ENCODE measurements around the gene FARP2. TPM values are rescaled to one million over a fixed set of nuclear protein-coding genes. Genes with fewer than 3 reads are reported as not detected.

FARP2 gene
- total and polyA plus RNA-seq, 2 of the 4 experiments (the other 2 are of a cell fraction), result 17.1 to 30.8 TPM

GRCh38 chr2:241503776-241504392, 147.8 kb downstream of the FARP2 start:
- DNase-seq (no peak), ATAC-seq (ENCODE audit: low read depth) (no peak)
- in situ Hi-C loops (cut with MboI; ENCODE audit: low sequenced_read_pairs), result no loop called here
- H3K9ac ChIP-seq (ENCODE audit: low read depth, low read length), result no peak overlapping the region
- H3K56ac ChIP-seq (ENCODE audit: extremely low read depth, insufficient read depth, low read length), result no peak overlapping the region
- no peak overlapping the region for H2AFZ ChIP-seq (replicated peaks; ENCODE audit: low read length, poor library complexity)
- peaks cover 20 to 83% of the 10 kb centered on the region in 2 experiments for H3K79me1 ChIP-seq (ENCODE audit: low read depth in 1 of 2, low read length in 2 of 2)
- H3K27ac ChIP-seq (ENCODE audit: insufficient read depth, low read length), result no peak overlapping the region
- H3K4me1 ChIP-seq (ENCODE audit: control insufficient read depth, insufficient read depth, low read length), result peaks cover 11% of the 10 kb centered on the region
- H2BK20ac ChIP-seq (ENCODE audit: low read depth, low read length), result no peak overlapping the region
- no peak overlapping the region for H4K5ac ChIP-seq (ENCODE audit: low read depth, low read length)
- 72% methylated on average over 6 of the region's 12 CpGs; no CpG with 5 or more reads in 1 of the 2 experiments for WGBS, 2 experiments (ENCODE audit: extremely low coverage in 2 of 2, insufficient read length in 1 of 2)
- no peak overlapping the region for H3K14ac ChIP-seq (replicated peaks; ENCODE audit: low read depth, low read length)
- no peak overlapping the region for H4K8ac ChIP-seq (ENCODE audit: low read depth in 2 of 2, low read length in 2 of 2)
- H3K9me3 ChIP-seq (ENCODE audit: control insufficient read depth, insufficient read depth, low read length), result no peaks in the 10 kb centered on the region
- no peak overlapping the region for H2BK5ac ChIP-seq (ENCODE audit: low read depth, low read length, poor library complexity, severe bottlenecking)
- H3K9me1 ChIP-seq (ENCODE audit: insufficient read depth, low read length), result peaks cover 26% of the 10 kb centered on the region
- no peak overlapping the region for H3K18ac ChIP-seq (ENCODE audit: low read depth, low read length)
- H3K23ac ChIP-seq (ENCODE audit: low read depth, low read length), result no peak overlapping the region
- intact Hi-C loops (cut with micrococcal nuclease), result no loop called here
- H3K36me3 ChIP-seq (ENCODE audit: control insufficient read depth, insufficient read depth, low read length), result peaks cover 27% of the 10 kb centered on the region
- H4K20me1 ChIP-seq (ENCODE audit: insufficient read depth, low read length), result peaks cover 73% of the 10 kb centered on the region
- no peak overlapping the region for H2BK120ac ChIP-seq (ENCODE audit: low read depth, low read length)
- dilution Hi-C loops (cut with HindIII; ENCODE audit: low sequenced_read_pairs, unreplicated experiment), result no loop called here
- no peaks in the 10 kb centered on the region for H3K27me3 ChIP-seq (ENCODE audit: control insufficient read depth, insufficient read depth, low read length)
- H2BK15ac ChIP-seq (ENCODE audit: low read depth, low read length), result no peak overlapping the region
- ChIA-PET POLR2A (ENCODE audit: unreplicated experiment) (interaction anchor here (0.5 to 0.6 kb wide), 2 partner anchors 9 to 150 kb away, joined by 5 to 23 read pairs; no protein-coding TSS in a partner anchor), CTCF (interaction anchor here (0.8 kb wide), 1 partner anchor 95 kb away, joined by 3 read pairs; no protein-coding TSS in a partner anchor)
- H3K4me2 ChIP-seq (ENCODE audit: low read depth, low read length), result no peak overlapping the region
- no TSS peak for BruUV-seq (replicated peaks)
- no peak overlapping the region for H3K4me3 ChIP-seq (ENCODE audit: insufficient read depth, low read depth, low read length)
- TF ChIP-seq MAZ (IDR thresholded peaks at IDR 0.05; ENCODE audit: borderline replicate concordance, low read depth, low read length) (no peak), MXI1 (IDR thresholded peaks at IDR 0.05; ENCODE audit: borderline replicate concordance, low read depth, low read length) (no peak), MAFK (IDR thresholded peaks at IDR 0.05; ENCODE audit: low read depth, low read length) (no peak), CTCF (conservative IDR thresholded peaks at IDR 0.05; ENCODE audit: low read depth, low read length) (no peak), CEBPB (IDR thresholded peaks at IDR 0.05; ENCODE audit: low read depth, low read length) (no peak), USF2 (IDR thresholded peaks at IDR 0.05; ENCODE audit: low read depth, low read length) (no peak)
- H3K4ac ChIP-seq (ENCODE audit: low read depth, low read length), result no peak overlapping the region
- H2AK5ac ChIP-seq (ENCODE audit: low read depth, low read length), result no peak overlapping the region
- H2AK9ac ChIP-seq (replicated peaks; ENCODE audit: low read depth, low read length, poor library complexity), result peak overlapping the region; percentile 42
- H4K91ac ChIP-seq (ENCODE audit: insufficient read depth, low read depth, low read length), result no peak overlapping the region

Measured in IMR-90 (cell line).